HG02973 (cell line): ENCODE data around the gene C12orf42.

Experiments used
- ATAC-seq: cut with Tn5 transposase; IDR thresholded peaks from one replicate; pipeline ENCODE4 v1.9.1; 2021; ENCODE audit warnings: moderate library complexity; ENCODE audit not compliant: unreplicated experiment

C12orf42 gene

GRCh38 chr12:103273645-103274044 lies 222.1 kb downstream of the C12orf42 start:
- ATAC-seq, result no peak

- no peak for ATAC-seq
Observed at GRCh38 chr12:103272949-103273348, 222.8 kb downstream of the C12orf42 start.

GRCh38 chr12:103269946-103270345 lies 225.8 kb downstream of the C12orf42 start:
- no peak for ATAC-seq

GRCh38 chr12:103268831-103269514 lies 226.8 kb downstream of the C12orf42 start:
- no peak for ATAC-seq

GRCh38 chr12:103257763-103258162 lies 238.0 kb downstream of the C12orf42 start:
- ATAC-seq, result no peak
